ENCODE data around the gene WDR48. TPM values are rescaled to one million over a fixed set of nuclear protein-coding genes. Genes with fewer than 3 reads are reported as not detected.

The WDR48 gene
- total RNA-seq, result 12.7 and 21.3 TPM in 2 replicates

DNA sequence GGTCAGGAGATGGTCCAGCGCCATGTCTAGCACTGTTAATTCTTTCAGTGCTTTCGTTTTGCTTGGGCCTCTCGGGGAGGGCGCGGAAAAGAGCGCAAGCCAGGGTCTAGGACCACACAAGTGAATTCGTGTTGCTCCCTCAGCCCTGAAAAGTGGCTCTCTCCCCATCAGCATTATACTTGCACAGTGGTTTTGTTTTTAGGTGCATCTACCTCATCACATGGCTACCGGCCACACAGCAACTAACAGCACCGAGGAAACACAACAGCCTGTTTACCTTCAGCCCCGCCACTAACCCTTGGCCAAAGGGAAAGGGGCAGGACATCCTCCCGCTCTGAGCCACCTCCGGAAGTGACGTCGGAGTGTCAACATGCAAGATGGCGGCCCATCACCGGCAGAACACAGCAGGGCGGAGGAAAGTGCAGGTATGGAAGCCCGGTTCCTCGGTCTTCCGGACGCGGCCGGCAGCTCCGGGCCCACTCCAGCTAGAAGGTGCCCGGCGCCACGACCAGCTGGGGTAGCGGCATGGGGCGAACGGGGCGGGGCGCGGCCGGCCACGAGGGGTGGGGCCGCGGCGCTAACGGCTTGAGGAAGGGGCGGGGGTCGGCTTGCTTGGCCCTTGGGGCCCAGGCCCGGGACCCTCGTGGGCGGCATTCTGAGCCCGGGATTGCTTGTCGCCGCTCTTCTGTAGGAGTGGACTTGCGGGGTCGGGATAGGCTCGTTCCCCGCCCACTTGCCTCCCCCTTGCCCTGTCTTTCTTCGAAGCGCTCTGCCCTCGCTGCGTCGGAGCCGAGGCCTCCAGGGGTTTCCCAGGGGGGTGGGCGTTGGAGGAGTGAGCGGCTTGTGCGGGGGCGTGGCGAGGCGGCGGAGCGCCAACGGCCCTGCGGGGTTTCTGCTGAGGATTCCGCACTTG is at the start of gene WDR48, which contains the start of gene SCN11A:
WDR48 (plus strand) TSS at position 368 of the 913 bp plus-strand sequence; CDS start at position 378, 10 bp downstream.
SCN11A (minus strand) TSS at position 296 of the 913 bp plus-strand sequence. CDS start 101,582 bp downstream, outside the sequence.

GRCh38 chr3:39107388-39108199 is 55.8 kb downstream of the WDR48 start, which contains the start of the genes GORASP1 and TTC21A:
Gene GORASP1 (minus strand): TSS chr3:39107627. CDS start chr3:39107541, 86 bp downstream.
Gene TTC21A (plus strand): TSS chr3:39107680. CDS start chr3:39107838, 158 bp downstream.

Other genes starting within 250 kb of the WDR48 start
- not detected in 2 replicates for gene SCN10A, start 235.8 kb upstream of the WDR48 start, total RNA-seq
- not detected in 2 replicates for gene SCN11A, start 72 bp upstream of the WDR48 start, total RNA-seq
- 32.6 and 41.8 TPM in 2 replicates for gene GORASP1, start 55.6 kb downstream of the WDR48 start, total RNA-seq
- gene TTC21A, start 55.7 kb downstream of the WDR48 start, total RNA-seq, result 2.0 and 6.0 TPM in 2 replicates
- 7.1 and 7.8 TPM in 2 replicates for gene CSRNP1, start 101.6 kb downstream of the WDR48 start, total RNA-seq
- not detected in 2 replicates for gene XIRP1, start 140.6 kb downstream of the WDR48 start, total RNA-seq
- not detected in 2 replicates for gene CX3CR1, start 228.0 kb downstream of the WDR48 start, total RNA-seq

Data from myometrial cell (primary cell).